Limb (tissue), 2 donors: ENCODE results near the gene NVL.
"Not testable (repeated sequence)": the region's sequence is repeated elsewhere in the genome, so short reads cannot be mapped to it uniquely, and the experiment has no call there.

Experiments
- DNase-seq, 2 donors: peaks; one replicate each; pipeline ENCODE4 v3.0.0-alpha.2; 2016; ENCODE audit errors: extremely low spot score in 2 of 2

The NVL gene

GRCh38 chr1:224338150-224338838 lies 8.3 kb upstream of the NVL start:
- DNase-seq: no peak

GRCh38 chr1:224333939-224334786 lies 4.2 kb upstream of the NVL start:
- no peak for DNase-seq

GRCh38 chr1:224333309-224333926 lies 3.4 kb upstream of the NVL start:
- DNase-seq: peak in 1 of 2 donors; percentile 64

GRCh38 chr1:224331824-224332223 lies 1.9 kb upstream of the NVL start:
- no peak for DNase-seq

GRCh38 chr1:224331326-224331725 lies 1.4 kb upstream of the NVL start:
- no peak for DNase-seq

- no peak for DNase-seq
Measured at GRCh38 chr1:224329484-224329841, 509 bp downstream of the NVL start.

- no peak for DNase-seq
Measured at GRCh38 chr1:224328644-224329043, 1.3 kb downstream of the NVL start.

GRCh38 chr1:224325959-224326358 lies 4.0 kb downstream of the NVL start:
- DNase-seq: no peak

GRCh38 chr1:224321706-224322105 lies 8.3 kb downstream of the NVL start:
- DNase-seq: no peak

GRCh38 chr1:224317383-224318045 lies 12.5 kb downstream of the NVL start:
- DNase-seq: no peak

- no peak for DNase-seq
Measured at GRCh38 chr1:224312025-224312424, 17.9 kb downstream of the NVL start.

GRCh38 chr1:224311503-224311902 lies 18.5 kb downstream of the NVL start:
- DNase-seq: not testable (repeated sequence)

GRCh38 chr1:224308064-224308463 lies 21.9 kb downstream of the NVL start:
- DNase-seq: no peak

- DNase-seq: no peak
Measured at GRCh38 chr1:224304767-224305166, 25.2 kb downstream of the NVL start.

GRCh38 chr1:224302947-224303346 lies 27.0 kb downstream of the NVL start:
- no peak for DNase-seq

- DNase-seq: no peak
Measured at GRCh38 chr1:224301391-224301790, 28.6 kb downstream of the NVL start.

GRCh38 chr1:224300346-224300745 lies 29.6 kb downstream of the NVL start:
- DNase-seq: no peak

GRCh38 chr1:224298346-224299330 lies 31.3 kb downstream of the NVL start:
- no peak for DNase-seq

GRCh38 chr1:224294775-224295174 lies 35.2 kb downstream of the NVL start:
- no peak for DNase-seq

- no peak for DNase-seq
Measured at GRCh38 chr1:224292419-224292818, 37.6 kb downstream of the NVL start.

GRCh38 chr1:224289396-224289795 lies 40.6 kb downstream of the NVL start:
- no peak for DNase-seq
